GM10248 (cell line): ENCODE measurements around the gene ZBTB12.
"Not testable (repeated sequence)": the region's sequence is repeated elsewhere in the genome, so short reads cannot be mapped to it uniquely, and the experiment has no call there.

ENCODE experiments used
- CTCF ChIA-PET: fragments of 300-600 bp; sonication (Branson Sonifier 250); formaldehyde crosslinking; extraction: SDS; loops from one replicate; lab custom pipeline; 2021; ENCODE audit warnings: antibody characterized with exemption; lab: Yijun Ruan, JAX
- POLR2A ChIA-PET: fragments of 350-650 bp; sonication (Branson Sonifier 250); formaldehyde crosslinking; extraction: SDS; loops from one replicate; lab custom pipeline; 2020; ENCODE audit warnings: antibody characterized with exemption; lab: Yijun Ruan, JAX
- DNase-seq: peaks from one replicate; pipeline ENCODE4 v3.0.0; 2012; ENCODE audit errors: extremely low spot score
- TF ChIP-seq, protein P1 (sequence below): IDR thresholded peaks from 2 replicates; pipeline ENCODE4 v1.5.1; 2012; ENCODE audit warnings: mild to moderate bottlenecking, low read depth; ENCODE audit errors: extremely low read depth, missing control alignments, control extremely low read depth

ZBTB12 gene

DNA sequence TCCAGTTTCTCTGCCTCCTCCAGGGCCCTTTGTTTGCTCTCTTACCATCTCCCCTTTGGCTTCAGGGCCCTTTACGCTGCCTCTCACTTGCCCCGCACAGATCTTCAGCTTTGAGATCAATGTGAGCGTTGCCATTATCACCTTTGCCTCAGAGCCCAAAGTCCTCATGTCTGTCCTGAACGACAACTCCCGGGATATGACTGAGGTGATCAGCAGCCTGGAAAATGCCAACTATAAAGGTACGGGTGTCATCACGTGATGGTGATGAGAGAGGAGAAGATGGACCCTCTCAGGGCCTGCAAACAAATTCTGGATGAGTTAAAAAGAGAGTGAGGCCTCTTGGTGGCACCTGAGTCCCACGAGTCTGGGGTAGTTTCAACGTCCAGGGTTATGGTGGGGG is 33.9 kb upstream of the ZBTB12 start:
- POLR2A ChIA-PET = no interaction called here
- no peak for DNase-seq
- TF ChIP-seq, protein P1, sequence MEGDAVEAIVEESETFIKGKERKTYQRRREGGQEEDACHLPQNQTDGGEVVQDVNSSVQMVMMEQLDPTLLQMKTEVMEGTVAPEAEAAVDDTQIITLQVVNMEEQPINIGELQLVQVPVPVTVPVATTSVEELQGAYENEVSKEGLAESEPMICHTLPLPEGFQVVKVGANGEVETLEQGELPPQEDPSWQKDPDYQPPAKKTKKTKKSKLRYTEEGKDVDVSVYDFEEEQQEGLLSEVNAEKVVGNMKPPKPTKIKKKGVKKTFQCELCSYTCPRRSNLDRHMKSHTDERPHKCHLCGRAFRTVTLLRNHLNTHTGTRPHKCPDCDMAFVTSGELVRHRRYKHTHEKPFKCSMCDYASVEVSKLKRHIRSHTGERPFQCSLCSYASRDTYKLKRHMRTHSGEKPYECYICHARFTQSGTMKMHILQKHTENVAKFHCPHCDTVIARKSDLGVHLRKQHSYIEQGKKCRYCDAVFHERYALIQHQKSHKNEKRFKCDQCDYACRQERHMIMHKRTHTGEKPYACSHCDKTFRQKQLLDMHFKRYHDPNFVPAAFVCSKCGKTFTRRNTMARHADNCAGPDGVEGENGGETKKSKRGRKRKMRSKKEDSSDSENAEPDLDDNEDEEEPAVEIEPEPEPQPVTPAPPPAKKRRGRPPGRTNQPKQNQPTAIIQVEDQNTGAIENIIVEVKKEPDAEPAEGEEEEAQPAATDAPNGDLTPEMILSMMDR = no peak
- CTCF ChIA-PET = interaction anchor here (0.9 kb wide), 1 partner anchor 16 kb away, joined by 4 read pairs; no protein-coding TSS in a partner anchor

DNA sequence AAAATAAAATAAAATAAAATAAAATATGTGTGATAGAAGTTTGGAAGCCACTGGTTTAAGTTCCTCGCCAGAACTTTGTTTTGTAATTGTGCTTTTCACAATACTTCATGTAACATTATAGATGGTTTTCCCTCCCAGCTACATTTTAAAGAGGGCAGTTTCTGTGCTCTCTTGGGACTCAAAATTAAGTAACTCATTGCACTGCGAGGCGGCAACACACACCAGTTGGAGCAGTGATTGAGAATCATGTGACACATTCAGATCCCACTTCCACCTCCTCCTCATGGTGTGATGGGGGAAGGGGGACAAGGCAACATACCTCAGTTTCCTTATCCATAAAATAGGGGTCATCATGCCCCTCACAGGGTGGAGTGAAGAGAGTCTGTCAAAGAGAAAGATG is 33.1 kb upstream of the ZBTB12 start:
- TF ChIP-seq, protein P1 = no peak
- no peak for DNase-seq
- ChIA-PET CTCF (no interaction called here), POLR2A (no interaction called here)

DNA sequence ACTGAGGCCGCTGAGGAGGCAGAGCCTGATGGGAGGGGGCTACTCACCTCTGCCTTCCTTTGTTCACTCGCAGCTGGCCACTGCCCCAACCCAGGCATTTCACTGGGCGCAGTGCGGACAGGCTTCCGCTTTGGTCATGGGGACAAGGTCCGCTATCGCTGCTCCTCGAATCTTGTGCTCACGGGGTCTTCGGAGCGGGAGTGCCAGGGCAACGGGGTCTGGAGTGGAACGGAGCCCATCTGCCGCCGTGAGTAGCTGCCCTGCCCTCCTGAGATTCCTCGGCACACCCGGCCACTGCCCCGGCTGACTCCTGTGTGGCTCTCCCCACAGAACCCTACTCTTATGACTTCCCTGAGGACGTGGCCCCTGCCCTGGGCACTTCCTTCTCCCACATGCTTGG is 31.7 kb upstream of the ZBTB12 start:
- TF ChIP-seq, protein P1 = no peak
- CTCF ChIA-PET = no interaction called here
- POLR2A ChIA-PET = no interaction called here
- DNase-seq = no peak

DNA sequence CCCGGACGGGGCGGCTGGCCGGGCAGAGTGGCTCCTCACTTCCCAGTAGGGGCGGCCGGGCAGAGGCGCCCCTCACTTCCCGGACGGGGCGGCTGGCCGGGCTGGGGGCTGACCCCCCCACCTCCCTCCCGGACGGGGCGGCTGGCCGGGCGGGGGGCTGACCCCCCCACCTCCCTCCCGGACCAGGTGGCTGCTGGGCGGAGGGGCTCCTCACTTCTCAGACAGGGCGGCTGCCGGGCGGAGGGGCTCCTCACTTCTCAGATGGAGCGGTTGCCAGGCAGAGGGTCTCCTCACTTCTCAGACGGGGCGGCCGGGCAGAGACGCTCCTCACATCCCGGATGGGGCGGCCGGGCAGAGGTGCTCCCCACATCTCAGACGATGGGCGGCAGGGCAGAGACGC is 30.3 kb upstream of the ZBTB12 start:
- CTCF ChIA-PET, POLR2A ChIA-PET, DNase-seq: not testable (repeated sequence)

DNA sequence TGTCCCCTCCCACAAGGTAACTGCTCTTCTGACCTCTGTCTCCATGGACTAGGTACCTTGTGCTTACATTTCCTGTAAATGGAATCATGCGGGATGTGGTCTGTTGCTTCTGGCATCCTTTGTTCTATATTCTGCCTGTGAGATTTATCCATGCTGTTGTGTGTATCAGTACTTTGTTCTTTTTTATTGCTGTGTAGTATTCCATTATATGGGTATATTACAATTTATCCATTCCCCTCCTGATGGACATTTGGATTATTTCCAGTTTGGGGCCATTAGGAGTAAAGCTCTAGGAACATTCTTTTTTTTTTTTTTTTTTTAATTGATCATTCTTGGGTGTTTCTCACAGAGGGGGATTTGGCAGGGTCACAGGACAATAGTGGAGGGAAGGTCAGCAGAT is 29.1 kb upstream of the ZBTB12 start:
- TF ChIP-seq, protein P1 = no peak
- DNase-seq = no peak
- ChIA-PET POLR2A (interaction anchor here (0.6 kb wide), 1 partner anchor 284 kb away, joined by 12 read pairs; no protein-coding TSS in a partner anchor), CTCF (interaction anchor here (0.8 to 1.9 kb wide), 2 partner anchors 22 to 40 kb away, joined by 3 to 6 read pairs; no protein-coding TSS in a partner anchor)

DNA sequence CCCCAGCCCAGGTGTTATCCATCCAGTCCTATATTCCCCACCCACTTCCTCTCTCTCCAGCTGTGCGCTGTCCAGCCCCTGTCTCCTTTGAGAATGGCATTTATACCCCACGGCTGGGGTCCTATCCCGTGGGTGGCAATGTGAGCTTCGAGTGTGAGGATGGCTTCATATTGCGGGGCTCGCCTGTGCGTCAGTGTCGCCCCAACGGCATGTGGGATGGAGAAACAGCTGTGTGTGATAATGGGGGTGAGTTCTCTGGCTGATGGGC is 26.7 kb upstream of the ZBTB12 start:
- POLR2A ChIA-PET = no interaction called here
- CTCF ChIA-PET = interaction anchor here (1.6 to 1.8 kb wide), 2 partner anchors 8 to 41 kb away, joined by 3 to 4 read pairs; no protein-coding TSS in a partner anchor
- DNase-seq = no peak
- TF ChIP-seq, protein P1 = no peak

DNA sequence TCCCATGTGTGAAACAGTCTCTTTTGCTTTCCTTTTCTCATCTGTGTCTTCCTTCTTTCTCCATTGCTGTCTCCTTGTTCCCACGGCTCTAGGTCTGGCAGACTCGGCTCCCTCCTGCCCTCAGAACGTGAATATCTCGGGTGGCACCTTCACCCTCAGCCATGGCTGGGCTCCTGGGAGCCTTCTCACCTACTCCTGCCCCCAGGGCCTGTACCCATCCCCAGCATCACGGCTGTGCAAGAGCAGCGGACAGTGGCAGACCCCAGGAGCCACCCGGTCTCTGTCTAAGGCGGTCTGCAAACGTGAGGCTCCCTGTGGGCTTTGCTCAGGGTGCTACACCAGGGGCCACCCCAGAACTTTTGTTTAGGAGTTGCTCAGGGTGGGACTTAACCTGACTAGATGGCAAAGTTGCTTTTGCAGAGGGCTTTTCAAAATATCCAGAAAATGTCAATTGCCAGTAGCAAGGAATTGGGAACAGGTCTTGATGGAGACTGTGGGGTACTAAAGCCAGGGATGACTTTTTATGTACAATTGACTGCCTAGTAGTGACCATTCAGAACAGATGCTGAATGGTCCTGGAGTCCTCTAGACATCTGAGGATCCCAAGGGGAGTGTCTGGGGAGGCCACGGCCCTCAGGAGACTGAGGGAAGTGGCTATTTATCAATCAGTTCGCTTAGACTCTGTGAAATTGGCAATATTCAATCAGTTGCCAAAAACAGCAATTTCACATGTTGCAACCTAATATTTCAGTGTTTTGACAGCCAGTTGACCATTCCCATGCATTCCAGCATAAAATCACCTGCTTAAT is 26.2 kb upstream of the ZBTB12 start:
- ChIA-PET CTCF (no interaction called here), POLR2A (no interaction called here)
- TF ChIP-seq, protein P1 = no peak
- DNase-seq = no peak
